H9 (cell line): ENCODE data around the gene CCDC194. TPM values are rescaled to one million over a fixed set of nuclear protein-coding genes. Genes with fewer than 3 reads are reported as not detected.

ENCODE experiments used
- DNase-seq: peaks from one replicate; pipeline ENCODE4 v3.0.0-alpha.2; 2017
- H2AFZ ChIP-seq: one replicate; pipeline ENCODE4 v1.6.1; 2013; ENCODE audit warnings: mild to moderate bottlenecking, low read length, control low read depth, moderate library complexity
- H2AK5ac ChIP-seq: 2 replicates; pipeline ENCODE4 v1.6.1; 2013; ENCODE audit warnings: low read length, control low read depth, mixed read lengths; ENCODE audit not compliant: insufficient read length
- H2BK120ac ChIP-seq: one replicate; pipeline ENCODE4 v1.6.1; 2013; ENCODE audit warnings: low read depth, mild to moderate bottlenecking, low read length, control low read depth, inconsistent platforms; ENCODE audit not compliant: poor library complexity, severe bottlenecking
- H2BK12ac ChIP-seq: 2 replicates; pipeline ENCODE4 v1.6.1; 2013; ENCODE audit warnings: low read length, control low read depth, mixed read lengths, low read depth; ENCODE audit not compliant: insufficient read length
- H2BK15ac ChIP-seq: 2 replicates; pipeline ENCODE4 v1.6.1; 2013; ENCODE audit warnings: low read depth, low read length, control low read depth
- H2BK20ac ChIP-seq: one replicate; pipeline ENCODE4 v1.6.1; 2013; ENCODE audit warnings: low read depth, mild to moderate bottlenecking, low read length, control low read depth, inconsistent platforms; ENCODE audit not compliant: poor library complexity, severe bottlenecking
- H2BK5ac ChIP-seq: 2 replicates; pipeline ENCODE4 v1.6.1; 2013; ENCODE audit warnings: low read length, control low read depth, mixed read lengths; ENCODE audit not compliant: insufficient read length
- H3K14ac ChIP-seq: 2 replicates; pipeline ENCODE4 v1.6.1; 2013; ENCODE audit warnings: low read length, control low read depth; ENCODE audit not compliant: insufficient read depth
- H3K18ac ChIP-seq: 2 replicates; pipeline ENCODE4 v1.6.1; 2013; ENCODE audit warnings: low read depth, mild to moderate bottlenecking, mixed read lengths, low read length, control low read depth; ENCODE audit not compliant: insufficient read length
- H3K23ac ChIP-seq: 2 replicates; pipeline ENCODE4 v1.6.1; 2013; ENCODE audit warnings: low read length, control low read depth, mixed read lengths, low read depth; ENCODE audit not compliant: insufficient read length
- H3K23me2 ChIP-seq: 2 replicates; pipeline ENCODE4 v1.6.1; 2013; ENCODE audit warnings: low read depth, mild to moderate bottlenecking, mixed read lengths, low read length, control low read depth; ENCODE audit not compliant: insufficient read length, poor library complexity, severe bottlenecking
- H3K27ac ChIP-seq: 2 replicates; pipeline ENCODE4 v1.5.1; 2013; ENCODE audit warnings: low read length, control low read depth, mixed read lengths, low read depth; ENCODE audit not compliant: insufficient read length
- H3K27me3 ChIP-seq: 2 replicates; pipeline ENCODE4 v1.6.1; 2013; ENCODE audit warnings: low read length, control low read depth, inconsistent platforms; ENCODE audit not compliant: insufficient read depth
- H3K4ac ChIP-seq: 2 replicates; pipeline ENCODE4 v1.6.1; 2013; ENCODE audit warnings: low read depth, mild to moderate bottlenecking, control low read depth, inconsistent platforms, low read length, moderate library complexity
- H3K4me1 ChIP-seq: 2 replicates; pipeline ENCODE4 v1.6.1; 2013; ENCODE audit warnings: low read length, control low read depth, inconsistent platforms; ENCODE audit not compliant: insufficient read depth
- H3K4me2 ChIP-seq: 2 replicates; pipeline ENCODE4 v1.6.1; 2013; ENCODE audit warnings: low read length, control low read depth, mixed read lengths; ENCODE audit not compliant: insufficient read length, insufficient read depth
- H3K56ac ChIP-seq: 2 replicates; pipeline ENCODE4 v1.6.1; 2013; ENCODE audit warnings: low read depth, mild to moderate bottlenecking, mixed read lengths, low read length, control low read depth; ENCODE audit not compliant: insufficient read length
- H3K79me1 ChIP-seq: 2 replicates; pipeline ENCODE4 v1.6.1; 2013; ENCODE audit warnings: low read depth, mild to moderate bottlenecking, moderate library complexity, low read length, control low read depth, inconsistent platforms; ENCODE audit not compliant: insufficient read depth, poor library complexity, severe bottlenecking
- H3K79me2 ChIP-seq: 2 replicates; pipeline ENCODE4 v1.6.1; 2013; ENCODE audit warnings: low read length, control low read depth, inconsistent platforms; ENCODE audit not compliant: insufficient read depth
- H3K9ac ChIP-seq: 2 replicates; pipeline ENCODE4 v1.6.1; 2013; ENCODE audit warnings: low read length, control low read depth, mixed read lengths; ENCODE audit not compliant: insufficient read length; ENCODE audit errors: extremely low read depth
- H3K9me3 ChIP-seq: one replicate; pipeline ENCODE4 v1.6.1; 2013; ENCODE audit warnings: low read depth, low read length, inconsistent platforms; ENCODE audit not compliant: control insufficient read depth
- H3T11ph ChIP-seq: one replicate; pipeline ENCODE4 v1.6.1; 2013; ENCODE audit warnings: mild to moderate bottlenecking, low read length, control low read depth, inconsistent platforms
- H4K20me1 ChIP-seq: one replicate; pipeline ENCODE4 v1.6.1; 2013; ENCODE audit not compliant: control insufficient read depth, insufficient read length, insufficient read depth
- H4K5ac ChIP-seq: 2 replicates; pipeline ENCODE4 v1.6.1; 2013; ENCODE audit warnings: low read depth, mild to moderate bottlenecking, mixed read lengths, low read length, control low read depth; ENCODE audit not compliant: insufficient read length
- H4K8ac ChIP-seq: replicated peaks from 2 replicates; pipeline ENCODE4 v1.6.1; 2013; ENCODE audit warnings: low read length, control low read depth, mixed read lengths, low read depth; ENCODE audit not compliant: insufficient read length
- H4K91ac ChIP-seq: 2 replicates; pipeline ENCODE4 v1.6.1; 2013; ENCODE audit warnings: low read depth, mild to moderate bottlenecking, moderate library complexity, mixed read lengths, low read length, control low read depth; ENCODE audit not compliant: insufficient read length
- H3K27ac Mint-ChIP-seq, 3 experiments: 2 replicates in 2 of 3; 3 replicates in 1 of 3; pipeline ENCODE4 v1.8.0; 2020 to 2021; ENCODE audit warnings: mixed read lengths in 3 of 3, mild to moderate bottlenecking in 1 of 3, moderate library complexity in 1 of 3
- H3K27me3 Mint-ChIP-seq: 2 replicates; pipeline ENCODE4 v1.8.0; 2021; ENCODE audit warnings: low read depth, mild to moderate bottlenecking, moderate library complexity, mixed read lengths
- H3K36me3 Mint-ChIP-seq, 3 experiments: 2 replicates in 2 of 3; 3 replicates in 1 of 3; pipeline ENCODE4 v1.8.0; 2020 to 2021; ENCODE audit warnings: low read depth in 3 of 3, mixed read lengths in 3 of 3; ENCODE audit not compliant: insufficient read depth in 1 of 3
- H3K4me1 Mint-ChIP-seq, 2 experiments: 2 replicates each; pipeline ENCODE4 v1.8.0; 2020; ENCODE audit warnings: mixed read lengths in 2 of 2
- H3K4me3 Mint-ChIP-seq, 2 experiments: 2 replicates in 1 of 2; 3 replicates in 1 of 2; pipeline ENCODE4 v1.8.0; 2020 to 2021; ENCODE audit warnings: mild to moderate bottlenecking in 2 of 2, mixed read lengths in 2 of 2, moderate library complexity in 1 of 2
- H3K9me3 Mint-ChIP-seq, 2 experiments: 2 replicates in 1 of 2; 3 replicates in 1 of 2; pipeline ENCODE4 v1.8.0; 2020; ENCODE audit warnings: mild to moderate bottlenecking in 2 of 2, mixed read lengths in 2 of 2, moderate library complexity in 1 of 2
- WGBS: extraction: QIAGEN DNeasy Blood & Tissue Kit; methylation state at CpG from one replicate; pipeline ENCODE4 v1.1.7; 2013; ENCODE audit warnings: missing lambda C conversion rate, low lambda C conversion rate, mixed read lengths; ENCODE audit not compliant: insufficient read length; ENCODE audit errors: extremely low coverage; 5-methylcytosine and 5-hydroxymethylcytosine counted together
- total RNA-seq: library from RNA; stranded (reverse); gene quantifications from 2 replicates; pipeline ENCODE4 v1.2.1, GENCODE V29; 2021
- TF ChIP-seq, protein P1 (sequence below): fragments of 200-600 bp; sonication (generic); conservative IDR thresholded peaks from 3 replicates; pipeline ENCODE4 v1.8.0; 2021; ENCODE audit warnings: antibody characterized with exemption, mild to moderate bottlenecking

The CCDC194 gene
- total RNA-seq, 1 experiment from 2014 or later, result 0.68 TPM

- Histone ChIP-seq H3K27ac (no peak overlapping the region), H3K14ac (no peak overlapping the region), H3K18ac (no peak overlapping the region), H3K27me3 (no peaks in the 10 kb centered on the region), H3K79me1 (no peaks in the 10 kb centered on the region), H2BK12ac (no peak overlapping the region), H4K5ac (no peak overlapping the region), H4K91ac (no peak overlapping the region), H3K79me2 (no peaks in the 10 kb centered on the region), H3K56ac (no peak overlapping the region), H2AK5ac (no peak overlapping the region), H3K9me3 (no peaks in the 10 kb centered on the region), H2AFZ (no peak overlapping the region), H3K4me2 (no peak overlapping the region), H4K20me1 (no peaks in the 10 kb centered on the region), H3T11ph (no peak overlapping the region), H2BK120ac (no peak overlapping the region), H3K23me2 (no peaks in the 10 kb centered on the region), H2BK20ac (no peak overlapping the region), H3K4me1 (no peaks in the 10 kb centered on the region), H2BK15ac (no peak overlapping the region), H3K4ac (no peak overlapping the region), H3K9ac (no peak overlapping the region), H3K23ac (no peak overlapping the region), H4K8ac (no peak overlapping the region), H2BK5ac (no peak overlapping the region)
- TF ChIP-seq, protein P1, sequence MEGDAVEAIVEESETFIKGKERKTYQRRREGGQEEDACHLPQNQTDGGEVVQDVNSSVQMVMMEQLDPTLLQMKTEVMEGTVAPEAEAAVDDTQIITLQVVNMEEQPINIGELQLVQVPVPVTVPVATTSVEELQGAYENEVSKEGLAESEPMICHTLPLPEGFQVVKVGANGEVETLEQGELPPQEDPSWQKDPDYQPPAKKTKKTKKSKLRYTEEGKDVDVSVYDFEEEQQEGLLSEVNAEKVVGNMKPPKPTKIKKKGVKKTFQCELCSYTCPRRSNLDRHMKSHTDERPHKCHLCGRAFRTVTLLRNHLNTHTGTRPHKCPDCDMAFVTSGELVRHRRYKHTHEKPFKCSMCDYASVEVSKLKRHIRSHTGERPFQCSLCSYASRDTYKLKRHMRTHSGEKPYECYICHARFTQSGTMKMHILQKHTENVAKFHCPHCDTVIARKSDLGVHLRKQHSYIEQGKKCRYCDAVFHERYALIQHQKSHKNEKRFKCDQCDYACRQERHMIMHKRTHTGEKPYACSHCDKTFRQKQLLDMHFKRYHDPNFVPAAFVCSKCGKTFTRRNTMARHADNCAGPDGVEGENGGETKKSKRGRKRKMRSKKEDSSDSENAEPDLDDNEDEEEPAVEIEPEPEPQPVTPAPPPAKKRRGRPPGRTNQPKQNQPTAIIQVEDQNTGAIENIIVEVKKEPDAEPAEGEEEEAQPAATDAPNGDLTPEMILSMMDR, result no peak
- no peak for DNase-seq
- H3K4me1 Mint-ChIP-seq, result no peaks in the 10 kb centered on the region
- no peak overlapping the region for H3K4me3 Mint-ChIP-seq
- no CpG with 5 or more reads among the region's 25 CpGs for WGBS
- peaks cover 3% of the 10 kb centered on the region for H3K27me3 Mint-ChIP-seq
- H3K9me3 Mint-ChIP-seq, result no peaks in the 10 kb centered on the region; a peak in 1 of 5 replicates
- H3K36me3 Mint-ChIP-seq, result peaks cover 0 to 6% (median 0%) of the 10 kb centered on the region in 3 experiments; a peak in 1 of 7 replicates
- H3K27ac Mint-ChIP-seq, result no peak overlapping the region
These were observed 42.3 kb upstream of the CCDC194 start for GRCh38 chr19:17436094-17436873.
